ENCODE results near the gene SUGP1. TPM values are rescaled to one million over a fixed set of nuclear protein-coding genes. Genes with fewer than 3 reads are reported as not detected.

Gene SUGP1
- total and polyA plus RNA-seq, 2 of the 13 experiments (the other 11 are each of a cell fraction or from before 2014, with no cell fraction given) = 21.6 to 25.9 TPM

DNA sequence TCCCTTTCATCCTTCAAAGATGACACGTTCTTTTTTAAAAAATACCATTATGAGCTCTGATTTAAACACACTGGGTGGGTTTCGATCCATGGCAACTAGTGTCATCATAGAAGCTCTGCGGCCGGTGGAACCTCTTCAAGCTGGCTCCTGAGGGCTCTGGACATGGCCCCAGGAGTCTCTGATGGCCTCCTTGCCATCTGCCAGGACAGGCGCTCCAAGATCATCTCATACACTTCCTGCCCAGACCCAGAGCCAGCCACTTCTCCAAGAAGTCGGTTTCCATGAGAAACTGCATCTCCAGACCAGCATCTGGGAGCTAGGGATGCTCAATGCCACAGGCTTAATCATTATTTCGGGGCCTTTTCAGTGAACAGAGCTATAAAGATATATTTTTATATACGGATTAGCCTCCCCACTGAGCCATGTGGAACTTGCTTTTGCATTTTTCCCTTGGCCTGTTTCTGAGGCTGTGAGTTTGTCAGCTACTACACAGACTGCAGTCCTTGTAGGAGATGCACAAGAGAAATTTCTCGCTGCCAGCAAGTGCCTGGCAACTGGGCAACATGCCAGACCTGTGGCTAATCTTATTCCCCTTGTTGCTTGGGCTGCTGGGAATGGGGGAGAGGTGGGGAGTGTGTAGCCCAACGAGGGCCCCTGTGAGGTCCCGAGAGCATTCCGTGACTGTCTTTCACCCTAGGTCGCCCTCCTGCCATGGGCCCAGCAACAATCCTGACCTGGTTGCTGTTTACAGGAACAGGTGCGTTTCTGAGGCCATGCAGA is 15.9 kb downstream of the SUGP1 start:
- ATAC-seq (no peak), DNase-seq (ENCODE audit: low spot score) (no peak), FAIRE-seq (no peak)
- H3K79me2 ChIP-seq (ENCODE audit: insufficient read depth, low read length) = no peaks in the 10 kb centered on the region
- no peaks in the 10 kb centered on the region for H3K9me3 ChIP-seq (ENCODE audit: low read length)
- H4K20me1 ChIP-seq (ENCODE audit: insufficient read depth, low read length) = no peaks in the 10 kb centered on the region
- H3K4me3 ChIP-seq (replicated peaks in 1 of 3; ENCODE audit: insufficient read depth in 1 of 3, low read depth in 2 of 3, low read length in 3 of 3) = no peak overlapping the region
- H3K27ac ChIP-seq (ENCODE audit: extremely low read length, insufficient read depth, low read length) = no peak overlapping the region
- no peak overlapping the region for H3K4me2 ChIP-seq (ENCODE audit: low read depth, low read length)
- H3K9ac ChIP-seq (ENCODE audit: insufficient read depth, low read depth, low read length) = no peak overlapping the region
- no peak for TF ChIP-seq CENPT (CRISPR knock-in tag; IDR thresholded peaks at IDR 0.05; ENCODE audit: low read depth)
- TF ChIP-seq SP140L (CRISPR knock-in tag; IDR thresholded peaks at IDR 0.05; ENCODE audit: borderline replicate concordance) = no peak
- TF ChIP-seq ZNF205 (CRISPR knock-in tag; IDR thresholded peaks at IDR 0.05) = no peak
- TF ChIP-seq TCF12 (IDR thresholded peaks at IDR 0.05) = no peak
- TF ChIP-seq TCF12 (CRISPR knock-in tag; IDR thresholded peaks at IDR 0.05) = no peak
- TF ChIP-seq THAP7 (CRISPR knock-in tag; IDR thresholded peaks at IDR 0.05) = no peak
- TF ChIP-seq AHR (CRISPR knock-in tag; IDR thresholded peaks at IDR 0.05) = no peak
- TF ChIP-seq, protein P1, sequence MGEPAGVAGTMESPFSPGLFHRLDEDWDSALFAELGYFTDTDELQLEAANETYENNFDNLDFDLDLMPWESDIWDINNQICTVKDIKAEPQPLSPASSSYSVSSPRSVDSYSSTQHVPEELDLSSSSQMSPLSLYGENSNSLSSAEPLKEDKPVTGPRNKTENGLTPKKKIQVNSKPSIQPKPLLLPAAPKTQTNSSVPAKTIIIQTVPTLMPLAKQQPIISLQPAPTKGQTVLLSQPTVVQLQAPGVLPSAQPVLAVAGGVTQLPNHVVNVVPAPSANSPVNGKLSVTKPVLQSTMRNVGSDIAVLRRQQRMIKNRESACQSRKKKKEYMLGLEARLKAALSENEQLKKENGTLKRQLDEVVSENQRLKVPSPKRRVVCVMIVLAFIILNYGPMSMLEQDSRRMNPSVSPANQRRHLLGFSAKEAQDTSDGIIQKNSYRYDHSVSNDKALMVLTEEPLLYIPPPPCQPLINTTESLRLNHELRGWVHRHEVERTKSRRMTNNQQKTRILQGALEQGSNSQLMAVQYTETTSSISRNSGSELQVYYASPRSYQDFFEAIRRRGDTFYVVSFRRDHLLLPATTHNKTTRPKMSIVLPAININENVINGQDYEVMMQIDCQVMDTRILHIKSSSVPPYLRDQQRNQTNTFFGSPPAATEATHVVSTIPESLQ (CRISPR knock-in tag; conservative IDR thresholded peaks at IDR 0.05) = no peak
- TF ChIP-seq NCOA1 (CRISPR knock-in tag; IDR thresholded peaks at IDR 0.05) = no peak
- TF ChIP-seq ATF7-NPFF (CRISPR knock-in tag; IDR thresholded peaks at IDR 0.05; ENCODE audit: low read depth) = no peak
- no peak for TF ChIP-seq RFX1 (IDR thresholded peaks at IDR 0.05)
- no peak for TF ChIP-seq ZNF333 (CRISPR knock-in tag; IDR thresholded peaks at IDR 0.05; ENCODE audit: borderline replicate concordance)
- TF ChIP-seq, protein P2, sequence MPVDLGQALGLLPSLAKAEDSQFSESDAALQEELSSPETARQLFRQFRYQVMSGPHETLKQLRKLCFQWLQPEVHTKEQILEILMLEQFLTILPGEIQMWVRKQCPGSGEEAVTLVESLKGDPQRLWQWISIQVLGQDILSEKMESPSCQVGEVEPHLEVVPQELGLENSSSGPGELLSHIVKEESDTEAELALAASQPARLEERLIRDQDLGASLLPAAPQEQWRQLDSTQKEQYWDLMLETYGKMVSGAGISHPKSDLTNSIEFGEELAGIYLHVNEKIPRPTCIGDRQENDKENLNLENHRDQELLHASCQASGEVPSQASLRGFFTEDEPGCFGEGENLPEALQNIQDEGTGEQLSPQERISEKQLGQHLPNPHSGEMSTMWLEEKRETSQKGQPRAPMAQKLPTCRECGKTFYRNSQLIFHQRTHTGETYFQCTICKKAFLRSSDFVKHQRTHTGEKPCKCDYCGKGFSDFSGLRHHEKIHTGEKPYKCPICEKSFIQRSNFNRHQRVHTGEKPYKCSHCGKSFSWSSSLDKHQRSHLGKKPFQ (CRISPR knock-in tag; IDR thresholded peaks at IDR 0.05; ENCODE audit: insufficient replicate concordance) = no peak
- TF ChIP-seq NFKBIZ (CRISPR knock-in tag; IDR thresholded peaks at IDR 0.05) = no peak
- no peak for TF ChIP-seq ZFP1 (CRISPR knock-in tag; IDR thresholded peaks at IDR 0.05)
- TF ChIP-seq ZNF441 (CRISPR knock-in tag; IDR thresholded peaks at IDR 0.05; ENCODE audit: borderline replicate concordance) = no peak
- TF ChIP-seq ZSCAN30 (CRISPR knock-in tag; IDR thresholded peaks at IDR 0.05) = no peak
- no peak for TF ChIP-seq ZNF260 (CRISPR knock-in tag; IDR thresholded peaks at IDR 0.05; ENCODE audit: borderline replicate concordance, low read depth)
- in situ Hi-C loops (cut with HindIII; ENCODE audit: extremely low pct_ligation_motif_present, low pct_unique_long_range_greater_than_20kb) (no loop called here), intact Hi-C loops (cut with micrococcal nuclease; ENCODE audit: unreplicated experiment) (no loop called here)
- POLR2A ChIA-PET = no interaction called here
- CTCF ChIA-PET (ENCODE audit: low intra/inter-chr PET ratio, low total read pairs) = no interaction called here
- peaks cover 29 to 83% of the 10 kb centered on the region in 2 experiments; a peak in 4 of 5 replicates for H3K36me3 ChIP-seq (replicated peaks in 1 of 2; ENCODE audit: control insufficient read depth in 1 of 2, insufficient read depth in 2 of 2, low read length in 2 of 2)
- no peak overlapping the region for H2AFZ ChIP-seq (ENCODE audit: low read length)
- no peaks in the 10 kb centered on the region for H3K4me1 ChIP-seq (ENCODE audit: insufficient read depth, low read length)
- WGBS (ENCODE audit: low lambda C conversion rate) = 98% methylated on average over 9 of the region's 14 CpGs
- BruUV-seq (replicated peaks) = no TSS peak
- no peaks in the 10 kb centered on the region for H3K27me3 ChIP-seq (ENCODE audit: control insufficient read depth in 1 of 2, insufficient read depth in 2 of 2, low read length in 2 of 2)
